ENCODE measurements around the gene SMKR1. TPM values are rescaled to one million over a fixed set of nuclear protein-coding genes. Genes with fewer than 3 reads are reported as not detected.

Gene SMKR1
- total and polyA plus RNA-seq, 9 of the 15 experiments (the other 6 are each of a cell fraction or from before 2014, with no cell fraction given) = 0.58 to 1.8 (median 0.93) TPM; not detected in 1

GRCh38 chr7:129454249-129454551 is 48.1 kb upstream of the SMKR1 start:
- no peak for DNase-seq (ENCODE audit: extremely low read depth in 1 of 4, low spot score in 3 of 4)
- intact Hi-C loops (cut with micrococcal nuclease) (no loop called here), in situ Hi-C loops (cut with MboI) (no loop called here)
- CTCF ChIA-PET (ENCODE audit: low intra/inter-chr PET ratio) = no interaction called here
- Histone ChIP-seq H3K9me1 (ENCODE audit: control insufficient read depth, insufficient read depth, low read length) (peaks cover 7% of the 10 kb centered on the region), H4K20me1 (replicated peaks; ENCODE audit: control insufficient read depth, insufficient read depth, low read length) (no peaks in the 10 kb centered on the region), H3K9me3 (replicated peaks; ENCODE audit: control insufficient read depth, insufficient read depth, low read depth, low read length) (no peaks in the 10 kb centered on the region), H3K27me3 (ENCODE audit: control insufficient read depth in 2 of 2, insufficient read depth in 2 of 2, low read length in 2 of 2) (no peaks in the 10 kb centered on the region), H3K36me3 (ENCODE audit: control insufficient read depth, insufficient read depth, low read length) (peaks cover 97% of the 10 kb centered on the region), H3K79me2 (ENCODE audit: control insufficient read depth, insufficient read depth, low read length) (no peaks in the 10 kb centered on the region), H3K9ac (ENCODE audit: insufficient read depth in 1 of 2, low read depth in 2 of 2, low read length in 2 of 2) (no peak overlapping the region), H3K27ac (ENCODE audit: extremely low read depth, low read depth, low read length) (no peak overlapping the region), H3K4me1 (replicated peaks in 1 of 2; ENCODE audit: control insufficient read depth in 2 of 2, insufficient read depth in 2 of 2, low read length in 2 of 2) (no peaks in the 10 kb centered on the region), H3K4me3 (no peak overlapping the region), H3K4me2 (ENCODE audit: insufficient read depth, low read length) (no peak overlapping the region), H2AFZ (ENCODE audit: low read depth, low read length) (no peak overlapping the region)
- TF ChIP-seq FOXK1 (CRISPR knock-in tag; IDR thresholded peaks at IDR 0.05; ENCODE audit: borderline replicate concordance) (no peak), PHF8 (IDR thresholded peaks at IDR 0.05; ENCODE audit: borderline replicate concordance, low read length) (no peak), EWSR1 (IDR thresholded peaks at IDR 0.05; ENCODE audit: borderline replicate concordance, low read depth, partially characterized antibody) (no peak), HEY1 (CRISPR knock-in tag; IDR thresholded peaks at IDR 0.05; ENCODE audit: borderline replicate concordance) (no peak), ZNF133 (CRISPR knock-in tag; IDR thresholded peaks at IDR 0.05) (no peak), PHF21A (IDR thresholded peaks at IDR 0.05; ENCODE audit: borderline replicate concordance, low read depth) (no peak)
- no peak for FAIRE-seq
- POLR2A ChIA-PET = interaction anchor here (0.6 to 1.5 kb wide), 6 partner anchors 11 to 191 kb away, joined by 3 to 4 read pairs (median 3); partner anchors contain the start of gene STRIP2
- BruUV-seq (replicated peaks) = no TSS peak
- no peak for ATAC-seq
- 100% methylated on average over 4 of the region's 4 CpGs for WGBS (ENCODE audit: insufficient coverage, low coverage, missing lambda C conversion rate)

- FAIRE-seq = no peak
- Histone ChIP-seq H3K9ac (ENCODE audit: insufficient read depth in 1 of 2, low read depth in 2 of 2, low read length in 2 of 2) (no peak overlapping the region), H3K9me3 (replicated peaks; ENCODE audit: control insufficient read depth, insufficient read depth, low read depth, low read length) (no peaks in the 10 kb centered on the region), H3K4me3 (no peak overlapping the region), H3K27me3 (ENCODE audit: control insufficient read depth in 2 of 2, insufficient read depth in 2 of 2, low read length in 2 of 2) (no peaks in the 10 kb centered on the region), H2AFZ (ENCODE audit: low read depth, low read length) (no peak overlapping the region), H3K27ac (ENCODE audit: extremely low read depth, low read depth, low read length) (no peak overlapping the region), H3K4me1 (replicated peaks in 1 of 2; ENCODE audit: control insufficient read depth in 2 of 2, insufficient read depth in 2 of 2, low read length in 2 of 2) (no peaks in the 10 kb centered on the region), H3K79me2 (ENCODE audit: control insufficient read depth, insufficient read depth, low read length) (no peaks in the 10 kb centered on the region), H3K9me1 (ENCODE audit: control insufficient read depth, insufficient read depth, low read length) (peaks cover 6% of the 10 kb centered on the region), H3K36me3 (ENCODE audit: control insufficient read depth, insufficient read depth, low read length) (peaks cover 100% of the 10 kb centered on the region), H3K4me2 (ENCODE audit: insufficient read depth, low read length) (no peak overlapping the region), H4K20me1 (replicated peaks; ENCODE audit: control insufficient read depth, insufficient read depth, low read length) (no peaks in the 10 kb centered on the region)
- no peak for ATAC-seq
- in situ Hi-C loops (cut with MboI) (no loop called here), intact Hi-C loops (cut with micrococcal nuclease) (no loop called here)
- no peak for DNase-seq (ENCODE audit: extremely low read depth in 1 of 4, low spot score in 3 of 4)
- ChIA-PET POLR2A (no interaction called here), CTCF (ENCODE audit: low intra/inter-chr PET ratio) (interaction anchor here (0.6 kb wide), 1 partner anchor 49 kb away, joined by 3 read pairs; no protein-coding TSS in a partner anchor)
- 97% methylated on average over 10 of the region's 10 CpGs for WGBS (ENCODE audit: insufficient coverage, low coverage, missing lambda C conversion rate)
- BruUV-seq (replicated peaks) = no TSS peak
- TF ChIP-seq SNAPC5 (CRISPR knock-in tag; IDR thresholded peaks at IDR 0.05) = no peak
- no peak for TF ChIP-seq ZNF143 (CRISPR knock-in tag; IDR thresholded peaks at IDR 0.05)
- no peak for TF ChIP-seq CTBP1 (IDR thresholded peaks at IDR 0.05; ENCODE audit: borderline replicate concordance)
- TF ChIP-seq ETS2 (tag; IDR thresholded peaks at IDR 0.05; ENCODE audit: borderline replicate concordance, poor library complexity, severe bottlenecking) = no peak
- TF ChIP-seq ATF2 (CRISPR knock-in tag; IDR thresholded peaks at IDR 0.05) = no peak
- TF ChIP-seq ZNF277 (CRISPR knock-in tag; IDR thresholded peaks at IDR 0.05; ENCODE audit: borderline replicate concordance) = no peak
- no peak for TF ChIP-seq SREBF1 (IDR thresholded peaks at IDR 0.05; ENCODE audit: borderline replicate concordance, low read depth, low read length)
- TF ChIP-seq RBM14 (IDR thresholded peaks at IDR 0.05; ENCODE audit: borderline replicate concordance, insufficient read depth, low read depth, low read length) = no peak
These were observed 45.9 kb upstream of the SMKR1 start for GRCh38 chr7:129456421-129456820.
